NCI-H510A (cell line): ENCODE measurements around the gene TBXA2R.
"Not testable (repeated sequence)": the region's sequence is repeated elsewhere in the genome, so short reads cannot be mapped to it uniquely, and the experiment has no call there.

ENCODE experiments used
- DNase-seq: peaks from one replicate; lab custom pipeline; 2025; lab: John Stamatoyannopoulos, UW

The TBXA2R gene

DNA sequence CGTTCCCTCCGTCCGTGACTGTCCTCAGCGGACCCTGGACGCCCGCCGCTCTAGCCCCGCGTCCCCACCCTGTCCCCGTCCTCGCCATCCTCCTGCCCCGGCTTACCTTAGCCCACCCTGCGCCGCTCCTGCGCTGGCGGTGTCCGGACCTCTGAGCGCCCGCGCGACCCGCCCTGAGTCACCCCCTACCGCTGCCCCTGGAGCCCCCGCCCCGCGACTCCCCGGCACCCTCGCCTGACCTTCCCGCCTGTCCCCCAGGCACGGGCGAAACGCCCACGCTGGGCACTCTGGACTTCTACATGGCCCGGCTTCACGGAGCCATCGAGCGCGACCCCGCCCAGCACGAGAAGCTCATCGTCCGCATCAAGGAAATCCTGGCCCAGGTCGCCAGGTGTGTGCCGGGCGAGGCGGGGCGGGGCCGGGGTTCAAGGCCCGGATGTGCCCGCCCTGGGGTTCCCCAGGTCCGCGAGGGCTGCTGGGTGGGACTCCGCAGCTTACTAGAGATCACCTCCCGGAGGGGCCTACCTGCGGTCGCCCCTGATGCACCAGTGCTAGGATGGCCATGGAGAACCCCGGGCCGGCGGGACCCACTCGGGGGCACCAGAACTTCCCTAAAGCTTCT lies 28.8 kb downstream of the TBXA2R start:
- no peak for DNase-seq

DNA sequence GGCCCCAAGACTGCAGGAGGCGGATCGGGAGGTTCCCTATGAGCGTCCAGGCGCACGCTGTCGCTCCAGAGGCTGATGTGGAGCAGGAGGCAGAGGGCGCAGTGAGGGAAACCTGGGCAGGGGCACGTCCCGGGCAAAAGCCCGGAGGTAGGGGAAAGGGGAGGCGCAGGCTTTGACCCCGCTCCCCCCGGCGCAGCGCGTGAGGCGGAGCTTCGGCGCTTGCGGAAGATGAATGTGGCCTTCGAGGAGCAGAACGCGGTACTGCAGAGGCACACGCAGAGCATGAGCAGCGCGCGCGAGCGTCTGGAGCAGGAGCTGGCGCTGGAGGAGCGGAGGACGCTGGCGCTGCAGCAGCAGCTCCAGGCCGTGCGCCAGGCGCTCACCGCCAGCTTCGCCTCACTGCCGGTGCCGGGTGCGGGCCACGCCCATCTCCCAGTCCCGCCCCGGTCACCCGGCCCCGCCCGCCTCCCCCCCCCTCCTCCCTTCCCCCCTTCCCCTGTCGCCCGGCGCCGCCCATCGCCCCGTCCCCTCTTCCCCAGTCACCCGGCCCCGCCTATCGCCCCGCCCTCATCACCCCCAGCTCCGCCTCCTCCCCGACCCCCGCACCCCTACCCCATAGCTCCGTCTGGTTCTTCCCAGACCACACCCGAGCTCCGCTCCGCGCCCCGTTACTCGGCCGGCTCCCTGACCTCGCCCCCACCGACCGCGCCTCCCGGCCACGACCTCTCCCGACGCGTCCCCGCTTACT lies 29.8 kb downstream of the TBXA2R start:
- no peak for DNase-seq

DNA sequence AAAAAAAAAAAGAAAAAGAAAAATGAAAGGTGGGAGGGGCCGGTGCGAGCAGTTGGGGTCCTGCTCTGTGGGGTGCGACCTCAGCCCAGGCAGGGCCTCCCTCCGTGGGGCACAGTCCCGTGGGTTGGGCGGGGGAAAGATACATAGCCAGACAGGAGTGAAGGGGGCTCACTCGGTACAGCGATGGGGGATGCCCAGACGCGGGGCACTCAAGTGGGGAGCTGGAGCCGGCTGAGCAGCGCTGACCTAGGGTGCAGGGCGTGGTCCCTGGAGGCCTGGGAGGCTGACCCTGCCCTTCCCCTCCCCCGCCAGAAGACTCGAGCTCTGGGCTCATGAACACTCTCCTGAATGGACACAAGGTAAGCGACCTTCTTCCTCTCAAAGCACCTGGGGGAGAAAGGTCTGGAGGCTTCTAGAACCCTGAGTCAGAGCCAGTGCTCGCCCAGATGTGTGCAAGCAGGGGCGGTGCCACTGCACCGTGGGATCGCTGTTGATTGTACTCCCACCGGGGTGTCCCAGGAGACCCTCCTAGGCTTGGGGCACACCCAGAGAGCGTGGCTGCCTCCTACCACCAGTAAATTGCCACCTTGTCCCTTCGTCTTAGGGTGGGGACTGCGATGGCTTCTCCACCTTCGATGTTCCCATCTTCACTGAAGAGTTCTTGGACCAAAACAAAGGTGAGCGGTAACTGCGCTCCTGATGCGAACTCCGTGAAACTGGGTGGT lies 30.6 kb downstream of the TBXA2R start:
- no peak for DNase-seq

DNA sequence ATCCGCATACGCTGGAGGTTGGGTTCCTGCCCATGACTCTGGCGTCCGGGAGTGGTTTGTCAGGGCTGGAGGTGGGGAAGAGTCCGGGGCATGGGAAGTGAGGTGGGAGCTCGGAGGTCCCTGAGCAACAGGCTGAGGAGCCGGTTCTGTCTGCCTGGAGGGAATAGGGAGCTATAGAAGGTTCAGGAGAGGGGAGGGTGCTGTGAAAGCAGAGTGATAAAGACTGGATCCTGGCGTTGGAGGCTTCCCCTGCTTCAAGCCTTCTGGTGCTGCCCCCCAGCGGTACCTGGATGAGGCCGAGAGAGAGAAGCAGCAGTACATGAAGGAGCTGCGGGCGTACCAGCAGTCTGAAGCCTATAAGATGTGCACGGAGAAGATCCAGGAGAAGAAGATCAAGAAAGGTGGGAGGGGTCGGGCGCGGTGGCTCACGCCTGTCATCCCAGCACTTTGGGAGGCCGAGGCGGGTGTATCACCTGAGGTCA lies 31.4 kb downstream of the TBXA2R start:
- no peak for DNase-seq

DNA sequence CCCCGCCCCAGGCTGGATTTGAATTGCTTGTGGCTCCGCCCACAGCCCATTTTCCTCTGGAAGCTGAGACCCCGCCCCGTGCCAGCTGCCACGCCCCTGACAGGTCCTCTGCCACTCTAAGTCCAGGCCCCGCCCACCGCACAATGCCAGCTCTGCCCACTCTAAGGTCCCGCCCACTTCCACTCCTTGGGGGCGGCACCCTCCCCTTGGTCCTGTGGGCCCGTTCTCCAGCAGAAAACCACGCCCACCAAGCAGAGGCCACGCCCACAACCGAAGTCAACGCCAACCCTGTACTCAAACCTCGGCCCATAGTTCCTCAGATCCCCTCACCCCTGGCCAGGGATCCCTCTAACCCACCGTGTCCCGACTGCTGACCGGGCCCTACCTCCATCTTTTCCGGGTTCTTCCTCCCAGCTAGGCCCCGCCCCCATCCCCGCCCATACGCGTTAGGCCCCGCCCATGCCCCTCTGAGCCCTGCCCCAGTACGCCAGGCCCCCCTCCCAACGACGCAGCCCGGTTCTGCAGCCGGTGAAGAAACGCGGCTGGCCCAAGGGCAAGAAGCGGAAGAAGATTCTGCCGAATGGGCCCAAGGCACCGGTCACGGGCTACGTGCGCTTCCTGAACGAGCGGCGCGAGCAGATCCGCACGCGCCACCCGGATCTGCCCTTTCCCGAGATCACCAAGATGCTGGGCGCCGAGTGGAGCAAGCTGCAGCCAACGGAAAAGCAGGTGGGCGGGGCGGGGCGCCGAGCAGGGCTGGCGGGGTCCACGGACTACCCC lies 32.6 kb downstream of the TBXA2R start:
- DNase-seq: peak; percentile 54

DNA sequence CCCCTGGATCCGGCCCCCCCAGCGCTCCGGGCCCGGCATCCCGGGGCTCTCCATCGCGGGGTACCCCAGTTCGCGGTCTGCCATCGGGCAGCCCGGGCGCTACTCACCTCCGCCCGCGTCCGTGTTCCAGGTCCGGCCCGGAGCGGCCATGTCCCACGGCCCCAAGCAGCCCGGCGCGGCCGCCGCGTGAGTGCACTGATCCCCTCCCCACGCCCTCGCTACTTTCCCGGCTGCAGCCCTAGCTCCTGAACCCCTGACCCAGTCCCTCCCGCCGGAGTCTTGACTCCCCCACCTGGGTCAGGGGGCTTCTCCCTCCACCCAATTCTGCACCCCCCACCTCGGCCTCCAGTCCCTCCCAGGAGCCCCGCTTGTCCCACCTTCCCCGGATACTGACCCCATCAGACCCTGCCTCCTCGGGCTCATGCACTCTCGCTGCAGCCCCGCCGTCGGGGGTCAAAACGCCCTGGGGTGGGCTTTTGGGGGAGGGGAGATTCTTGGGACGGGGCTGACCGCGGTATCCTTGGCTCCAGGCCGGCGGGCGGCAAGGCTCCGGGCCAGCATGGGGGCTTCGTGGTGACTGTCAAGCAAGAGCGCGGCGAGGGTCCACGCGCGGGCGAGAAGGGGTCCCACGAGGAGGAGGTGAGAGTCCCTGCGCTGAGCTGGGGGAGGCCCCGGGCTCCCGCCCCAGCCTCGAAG lies 33.4 kb downstream of the TBXA2R start:
- no peak for DNase-seq

DNA sequence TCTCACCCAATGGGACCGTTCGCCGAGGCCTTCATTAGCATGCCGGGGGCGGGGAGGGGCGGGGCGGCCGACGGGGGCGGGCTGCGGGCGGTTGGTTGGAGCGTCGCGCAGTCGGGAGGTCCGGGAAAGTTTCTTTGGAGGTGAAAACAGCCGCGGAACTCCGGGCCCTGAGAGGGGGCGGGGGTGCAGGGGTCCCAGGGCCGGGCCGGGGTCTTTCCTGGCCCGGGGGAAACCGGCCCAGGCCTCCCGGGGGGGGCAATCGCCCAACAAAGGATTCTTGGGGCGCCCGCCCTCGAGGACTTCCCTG lies 33.9 kb downstream of the TBXA2R start, which contains the start of gene HMG20B:
Gene HMG20B (plus strand): TSS at position 90 of the 307 bp plus-strand sequence. CDS start 366 bp downstream, outside the sequence.
- DNase-seq: no peak

DNA sequence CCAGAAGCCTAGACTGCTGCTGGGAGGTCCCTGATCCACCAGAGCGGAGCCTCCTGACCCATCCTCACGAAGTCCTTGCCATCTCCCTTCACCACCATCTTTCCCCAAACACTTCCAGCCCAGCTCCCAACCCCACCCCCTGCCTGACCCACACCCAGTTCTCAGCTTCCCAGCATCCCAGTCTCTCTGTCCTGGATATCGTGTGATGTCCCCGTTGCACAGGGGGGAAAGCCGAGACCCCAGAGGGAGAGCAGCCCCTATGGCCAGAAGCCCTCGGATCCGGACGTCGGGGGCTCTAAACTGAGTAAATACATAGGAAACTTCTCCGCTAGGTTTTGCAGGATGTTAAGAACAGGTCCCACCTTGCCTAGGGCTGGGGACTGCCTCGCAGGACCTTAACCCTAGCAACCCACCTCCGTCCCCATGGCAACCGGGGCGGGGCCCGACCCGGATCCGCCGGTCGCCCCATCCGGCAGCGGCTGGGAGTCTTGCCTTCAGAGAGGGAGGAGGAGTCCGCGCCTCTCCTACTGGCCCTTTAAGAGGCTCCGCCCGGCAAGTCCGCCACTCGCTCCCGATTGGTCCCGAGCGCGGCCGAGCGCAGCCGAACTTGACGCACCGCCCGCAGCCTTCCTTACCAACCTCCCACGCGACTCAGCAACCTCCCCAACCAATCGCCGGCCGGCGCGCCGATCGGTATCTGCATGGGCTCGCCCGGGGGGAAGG lies 34.4 kb downstream of the TBXA2R start:
- DNase-seq: peak; percentile 97

DNA sequence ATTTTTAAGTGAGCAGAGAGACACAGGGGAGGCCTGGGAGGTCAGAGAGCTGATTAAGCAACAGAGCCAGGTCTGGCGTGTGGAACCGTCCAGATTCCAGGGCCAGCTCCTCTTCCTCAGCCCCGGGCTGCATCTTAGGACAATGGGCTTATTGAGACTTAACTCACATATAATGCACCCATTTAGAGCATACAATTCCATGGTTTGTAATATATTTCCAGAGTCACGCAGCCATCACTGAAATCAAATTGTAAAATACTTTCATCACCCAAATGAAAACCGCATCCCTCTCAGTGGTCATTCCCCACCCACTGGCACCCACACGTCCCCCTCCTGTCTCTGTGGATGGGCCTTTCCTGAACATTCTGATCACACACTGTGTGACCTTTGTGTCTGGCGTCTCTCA lies 36.1 kb downstream of the TBXA2R start:
- DNase-seq: no peak

DNA sequence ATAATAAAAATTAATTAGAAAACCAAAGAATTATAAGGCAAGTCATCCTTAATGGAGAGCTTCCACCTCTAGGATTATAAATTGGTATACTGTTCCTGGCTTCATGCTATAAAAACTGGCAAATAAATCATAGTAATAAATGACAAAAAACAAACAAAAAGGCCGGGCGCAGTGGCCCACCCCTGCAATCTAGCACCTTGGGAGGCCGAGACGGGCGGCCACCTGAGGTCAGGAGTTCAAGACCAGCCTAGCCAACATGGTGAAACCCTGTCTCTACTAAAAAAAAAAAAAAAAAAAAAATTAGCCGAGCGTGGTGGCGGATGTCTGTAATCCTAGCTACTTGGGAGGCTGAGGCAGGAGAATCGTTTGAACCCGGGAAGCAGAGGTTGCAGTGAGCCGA lies 36.6 kb downstream of the TBXA2R start:
- not testable (repeated sequence) for DNase-seq

DNA sequence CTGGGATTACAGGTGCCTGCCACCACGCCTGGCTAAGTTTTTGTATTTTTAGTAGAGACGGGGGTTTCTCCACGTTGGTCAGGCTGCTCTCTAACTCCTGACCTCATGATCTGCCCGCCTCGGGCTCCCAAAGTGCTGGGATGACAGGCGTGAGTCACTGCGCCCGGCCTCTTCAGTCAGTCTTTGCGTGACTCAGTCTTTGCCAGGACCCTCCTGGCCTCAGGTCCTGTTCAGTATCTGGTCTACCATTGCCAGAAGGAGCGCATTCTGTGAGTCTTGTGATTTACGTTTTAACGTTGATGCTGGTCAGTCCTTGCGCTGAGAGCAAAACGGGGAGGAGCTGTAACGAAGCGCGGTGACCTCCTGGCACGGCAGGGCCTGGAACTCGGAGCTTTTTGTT lies 41.5 kb downstream of the TBXA2R start:
- DNase-seq: no peak

DNA sequence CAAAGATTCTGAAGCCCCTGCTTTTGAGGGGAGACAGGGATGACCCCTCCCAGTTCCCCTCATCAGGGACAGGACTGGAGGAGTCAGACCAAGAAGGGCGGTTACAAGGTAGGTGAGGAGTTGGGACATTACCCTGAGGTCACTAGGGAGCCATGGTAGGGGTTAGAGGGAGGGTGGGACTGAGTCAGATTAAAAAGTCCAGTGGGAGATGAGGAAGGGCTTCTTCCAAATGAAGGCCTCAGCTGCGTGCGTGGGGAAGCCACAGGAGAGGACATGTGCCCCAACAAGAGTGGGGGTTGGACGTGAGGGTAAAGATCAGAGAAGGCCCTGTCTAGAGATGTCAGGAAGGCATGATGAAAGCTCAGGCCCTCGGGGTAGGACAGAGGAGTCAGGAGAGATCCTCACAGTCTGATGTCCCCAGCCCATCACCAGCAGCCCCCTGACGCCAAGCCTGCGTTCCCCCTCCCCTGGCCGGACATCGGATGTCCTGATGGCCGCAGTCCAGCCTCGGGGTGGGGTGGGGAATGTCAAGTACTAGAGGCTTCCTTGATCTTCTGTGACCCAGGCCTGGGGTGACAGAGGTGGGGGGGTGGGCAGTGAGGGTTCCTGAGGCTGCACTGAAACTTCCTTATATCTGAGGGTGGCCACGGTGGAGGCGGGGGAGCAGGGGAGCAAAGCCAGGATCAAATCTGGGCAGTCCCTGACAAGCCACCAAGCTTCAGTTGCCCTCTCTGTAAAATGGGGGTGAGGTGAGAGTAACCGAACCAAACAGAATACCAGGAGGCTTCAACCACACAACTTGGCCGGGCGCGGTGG lies 42.8 kb downstream of the TBXA2R start:
- no peak for DNase-seq

DNA sequence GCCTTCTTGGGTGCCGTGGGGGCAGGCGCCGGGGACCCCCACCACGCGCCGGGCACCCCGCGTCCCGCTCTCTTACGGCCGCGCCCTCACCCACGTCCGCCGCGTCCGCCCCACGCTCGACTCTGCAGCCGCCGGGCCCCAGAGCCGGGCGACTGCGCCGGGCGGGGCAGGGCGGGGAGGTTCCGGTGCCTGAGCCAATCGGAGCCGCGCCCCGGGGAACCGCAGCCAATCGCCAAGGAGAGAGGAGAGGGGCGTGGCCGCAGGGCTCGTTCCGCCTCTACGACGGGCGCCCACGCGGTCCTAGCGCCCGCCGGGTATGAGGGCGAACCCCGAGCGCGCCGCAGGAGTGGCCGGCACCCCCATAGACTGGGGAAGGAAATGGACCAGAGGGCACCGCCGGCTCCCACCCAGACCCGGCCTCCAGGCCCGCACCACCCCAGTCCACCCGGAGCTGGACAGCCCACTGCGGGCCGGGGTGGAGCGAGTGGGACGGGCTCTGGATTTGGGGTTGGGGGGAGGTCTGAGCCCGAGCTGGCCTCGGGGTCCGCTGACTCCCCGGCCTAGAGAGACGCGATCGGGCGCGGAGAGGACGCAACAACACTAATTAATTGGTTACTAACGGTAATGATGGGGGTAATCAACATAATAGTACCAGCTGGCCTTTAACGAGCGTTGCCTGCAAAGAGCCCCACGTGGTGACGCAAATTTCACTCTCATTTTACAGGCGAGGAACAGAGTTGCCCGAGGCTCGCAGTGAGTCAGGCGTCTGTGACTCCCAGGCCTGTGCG lies 49.0 kb downstream of the TBXA2R start, which contains the start of gene MFSD12:
Gene MFSD12 (minus strand): TSS at position 126 of the 788 bp plus-strand sequence. CDS start 183 bp downstream, outside the sequence.
- peak; percentile 66 for DNase-seq

DNA sequence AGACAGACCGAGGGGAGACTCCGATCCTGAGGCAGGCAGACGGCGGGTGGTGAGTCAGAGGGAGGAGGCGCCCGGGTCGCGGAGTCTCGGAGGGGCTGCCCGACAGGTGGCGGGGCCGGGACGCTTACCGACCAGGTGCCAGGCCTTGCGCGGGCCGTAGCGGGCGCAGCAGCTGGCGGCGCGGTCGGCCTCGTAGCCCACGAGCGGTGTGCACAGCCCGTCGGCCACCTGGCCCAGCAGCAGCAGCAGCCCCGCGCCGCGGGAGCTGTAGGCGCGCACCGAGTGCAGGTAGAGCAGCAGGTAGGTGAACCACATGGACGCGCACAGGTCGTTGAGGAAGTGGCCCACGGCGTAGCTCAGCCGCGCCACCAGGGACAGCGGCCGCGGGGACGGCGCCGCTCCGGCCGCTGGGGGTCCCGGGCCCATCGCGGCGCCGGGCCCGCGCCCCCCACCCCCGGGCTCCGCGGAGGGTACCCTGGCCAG lies 49.7 kb downstream of the TBXA2R start:
- DNase-seq: peak; percentile 23

DNA sequence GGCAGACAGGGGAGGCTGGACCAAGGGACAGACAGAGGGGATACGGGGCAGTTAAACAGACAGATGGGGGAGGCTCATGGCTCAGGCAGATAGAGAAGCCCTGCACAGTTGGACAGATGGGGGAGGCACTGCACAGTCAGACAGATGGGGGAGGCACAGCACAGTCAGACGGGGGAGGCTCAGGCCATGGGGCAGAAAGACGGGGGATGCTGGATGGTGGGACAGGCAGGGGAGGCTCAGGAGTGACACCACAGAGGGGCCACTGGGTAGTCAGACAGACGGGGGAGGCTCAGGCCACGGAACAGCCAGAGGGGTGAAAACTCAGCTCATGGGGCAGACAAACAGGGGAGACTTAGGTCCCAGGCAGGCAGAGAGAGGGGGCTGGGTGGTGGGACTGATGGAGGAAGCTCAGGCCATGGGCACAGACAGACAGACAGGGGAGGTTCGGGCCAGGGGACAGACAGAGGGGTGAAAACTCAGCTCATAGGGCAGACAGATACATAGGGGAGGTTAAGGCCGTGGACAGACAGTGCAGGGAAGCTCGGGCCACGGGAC lies 50.2 kb downstream of the TBXA2R start:
- DNase-seq: no peak

DNA sequence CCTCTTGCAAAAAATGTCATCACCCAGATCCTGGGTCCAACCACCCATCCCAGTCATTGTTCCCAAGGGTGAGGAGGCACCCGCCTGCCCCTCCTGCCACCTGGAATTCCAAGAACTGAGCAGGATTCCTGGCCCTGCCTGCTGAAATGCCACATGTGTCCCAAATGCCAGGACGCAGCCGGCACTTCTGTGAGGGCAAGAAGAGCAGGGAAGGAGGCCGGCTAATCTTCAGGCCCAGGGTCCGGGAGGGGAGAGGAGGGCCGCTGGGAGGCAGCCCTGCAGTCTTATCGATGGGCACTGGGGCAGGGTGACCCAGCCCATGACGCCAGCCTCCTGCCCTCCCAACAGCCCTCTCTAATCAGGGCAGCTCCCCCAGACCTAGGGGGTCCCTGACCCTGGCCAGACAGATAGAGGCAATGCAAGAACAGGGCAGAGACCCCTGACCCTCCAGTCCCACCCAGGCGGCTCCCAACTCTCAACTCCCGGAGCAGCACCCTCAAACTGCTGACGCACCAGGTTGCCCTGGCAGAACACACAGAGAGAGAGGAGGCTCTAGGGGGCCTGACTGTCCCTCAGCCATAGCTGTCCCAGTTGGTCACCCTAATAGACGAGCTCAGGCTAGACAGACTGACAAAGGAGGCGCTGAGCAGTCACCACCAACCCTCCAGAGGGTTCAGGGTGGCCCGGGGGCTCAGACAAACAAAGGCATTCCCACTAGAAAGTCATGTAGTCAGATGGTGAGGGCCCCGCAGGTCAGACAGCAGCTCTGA lies 50.8 kb downstream of the TBXA2R start:
- no peak for DNase-seq

DNA sequence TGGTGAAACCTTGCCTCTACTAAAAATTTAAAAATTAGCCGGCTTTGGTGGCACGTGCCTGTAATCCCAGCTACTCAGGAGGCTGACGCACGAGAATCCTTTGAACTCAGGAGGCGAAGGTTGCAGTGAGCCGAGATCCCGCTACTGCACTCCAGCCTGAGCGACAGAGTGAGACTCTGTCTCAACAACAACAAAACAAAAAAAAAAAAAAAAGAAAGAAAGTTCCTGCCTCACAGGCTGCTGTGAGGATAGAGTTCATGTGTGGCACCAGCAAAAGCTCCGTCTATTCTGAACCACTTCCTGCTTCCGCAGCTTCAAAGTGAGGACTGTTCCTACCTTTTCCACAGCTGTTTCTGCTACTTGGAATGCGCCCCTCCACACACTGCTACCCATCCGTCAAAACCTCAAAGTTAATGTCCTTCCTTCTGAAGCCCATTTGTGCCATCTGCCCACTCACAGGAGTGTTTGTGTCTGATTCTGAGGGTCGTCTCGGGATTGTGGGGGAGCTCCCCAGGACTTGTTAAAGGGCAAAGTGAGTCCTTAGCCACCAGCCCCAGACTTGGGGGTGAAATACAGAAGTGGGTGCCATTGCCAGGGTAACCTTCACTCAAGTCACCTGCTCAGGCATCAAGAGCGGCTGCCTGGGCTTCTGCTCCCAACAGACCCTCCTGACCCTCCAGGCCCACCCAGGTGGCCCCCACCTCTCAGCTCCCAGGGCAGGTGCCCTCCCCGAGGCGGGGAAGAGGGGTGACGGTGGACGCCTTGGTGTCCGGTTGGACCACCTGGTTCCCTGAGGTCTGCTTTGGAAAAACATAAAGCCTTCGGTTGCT lies 52.2 kb downstream of the TBXA2R start:
- DNase-seq: no peak
